B cell (primary cell): ENCODE data around the gene PGLYRP3.

Source experiments
- EZH2 ChIP-seq: IDR thresholded peaks from 2 replicates; pipeline ENCODE4 v1.6.1; 2012; ENCODE audit warnings: borderline replicate concordance, low read depth, mild to moderate bottlenecking, moderate library complexity, low read length; ENCODE audit not compliant: insufficient read depth, poor library complexity, severe bottlenecking
- TF ChIP-seq, protein P1 (sequence below): fragments of 200-600 bp; IDR thresholded peaks from one replicate; pipeline ENCODE4 v1.8.0; 2022; ENCODE audit warnings: antibody characterized with exemption, mild to moderate bottlenecking

DNA sequence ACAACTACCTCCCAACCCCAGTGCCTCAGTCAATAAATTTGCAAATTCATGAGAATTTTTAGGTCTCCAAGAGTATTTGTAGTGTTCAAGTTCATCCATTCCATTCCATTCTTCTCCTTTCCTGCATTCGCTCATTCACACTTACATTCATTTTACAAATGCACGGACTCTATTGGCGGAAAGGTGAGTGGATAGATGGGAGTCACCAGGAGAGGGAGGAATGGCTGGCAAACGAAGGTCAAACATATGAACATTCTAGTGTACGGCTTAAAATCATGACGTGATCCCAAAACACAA lies 50.7 kb downstream of the PGLYRP3 start:
- TF ChIP-seq, protein P1, sequence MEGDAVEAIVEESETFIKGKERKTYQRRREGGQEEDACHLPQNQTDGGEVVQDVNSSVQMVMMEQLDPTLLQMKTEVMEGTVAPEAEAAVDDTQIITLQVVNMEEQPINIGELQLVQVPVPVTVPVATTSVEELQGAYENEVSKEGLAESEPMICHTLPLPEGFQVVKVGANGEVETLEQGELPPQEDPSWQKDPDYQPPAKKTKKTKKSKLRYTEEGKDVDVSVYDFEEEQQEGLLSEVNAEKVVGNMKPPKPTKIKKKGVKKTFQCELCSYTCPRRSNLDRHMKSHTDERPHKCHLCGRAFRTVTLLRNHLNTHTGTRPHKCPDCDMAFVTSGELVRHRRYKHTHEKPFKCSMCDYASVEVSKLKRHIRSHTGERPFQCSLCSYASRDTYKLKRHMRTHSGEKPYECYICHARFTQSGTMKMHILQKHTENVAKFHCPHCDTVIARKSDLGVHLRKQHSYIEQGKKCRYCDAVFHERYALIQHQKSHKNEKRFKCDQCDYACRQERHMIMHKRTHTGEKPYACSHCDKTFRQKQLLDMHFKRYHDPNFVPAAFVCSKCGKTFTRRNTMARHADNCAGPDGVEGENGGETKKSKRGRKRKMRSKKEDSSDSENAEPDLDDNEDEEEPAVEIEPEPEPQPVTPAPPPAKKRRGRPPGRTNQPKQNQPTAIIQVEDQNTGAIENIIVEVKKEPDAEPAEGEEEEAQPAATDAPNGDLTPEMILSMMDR: no peak
- no peak for TF ChIP-seq EZH2
